H4 (cell line): ENCODE results near the gene APLNR. TPM values are rescaled to one million over a fixed set of nuclear protein-coding genes. Genes with fewer than 3 reads are reported as not detected.
A peak's percentile ranks its signal among the peaks of the same experiment; 100 is the strongest.
"Not testable (repeated sequence)": the region's sequence is repeated elsewhere in the genome, so short reads cannot be mapped to it uniquely, and the experiment has no call there.

Experiments
- DNase-seq: peaks from one replicate; pipeline ENCODE4 v3.0.0-alpha.2; 2015; ENCODE audit warnings: low spot score
- total RNA-seq: library from RNA; depleted of rRNA; stranded (reverse); fragments of >200 nt; shearing (Covaris generic); gene quantifications from 2 replicates; pipeline ENCODE4 v1.2.3, GENCODE V29; 2014; rRNA removed

The APLNR gene
- 0.10 TPM in 1 of 2 replicates, not detected in the other for total RNA-seq

DNA sequence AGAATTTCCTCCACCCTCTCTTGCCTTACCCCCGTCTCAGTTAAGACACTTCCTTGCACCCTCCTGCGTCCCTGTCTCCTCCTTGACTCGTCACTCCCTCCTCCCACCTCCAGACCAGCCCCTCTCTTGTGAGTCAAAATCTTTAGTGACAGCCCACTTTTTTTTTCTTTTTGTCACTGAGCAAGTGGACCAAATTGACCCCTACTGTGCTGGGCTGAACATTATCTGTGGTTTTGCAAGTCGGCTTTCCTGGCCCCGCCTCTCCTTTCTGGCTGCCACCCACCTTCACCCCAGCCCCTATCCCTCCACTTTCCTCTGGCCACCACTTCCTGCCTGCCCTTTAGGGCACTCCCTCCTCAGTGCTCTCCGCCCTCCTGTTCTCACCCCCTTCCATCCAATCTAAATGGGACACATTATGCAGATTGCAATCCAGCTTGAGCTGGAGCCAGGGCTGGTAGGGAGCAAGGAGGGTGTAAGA lies at the start of gene APLNR:
TSS of gene APLNR (minus strand) at position 47 of the 478 bp plus-strand sequence. CDS start 246 bp downstream, outside the sequence.
- peak; percentile 14 for DNase-seq

DNA sequence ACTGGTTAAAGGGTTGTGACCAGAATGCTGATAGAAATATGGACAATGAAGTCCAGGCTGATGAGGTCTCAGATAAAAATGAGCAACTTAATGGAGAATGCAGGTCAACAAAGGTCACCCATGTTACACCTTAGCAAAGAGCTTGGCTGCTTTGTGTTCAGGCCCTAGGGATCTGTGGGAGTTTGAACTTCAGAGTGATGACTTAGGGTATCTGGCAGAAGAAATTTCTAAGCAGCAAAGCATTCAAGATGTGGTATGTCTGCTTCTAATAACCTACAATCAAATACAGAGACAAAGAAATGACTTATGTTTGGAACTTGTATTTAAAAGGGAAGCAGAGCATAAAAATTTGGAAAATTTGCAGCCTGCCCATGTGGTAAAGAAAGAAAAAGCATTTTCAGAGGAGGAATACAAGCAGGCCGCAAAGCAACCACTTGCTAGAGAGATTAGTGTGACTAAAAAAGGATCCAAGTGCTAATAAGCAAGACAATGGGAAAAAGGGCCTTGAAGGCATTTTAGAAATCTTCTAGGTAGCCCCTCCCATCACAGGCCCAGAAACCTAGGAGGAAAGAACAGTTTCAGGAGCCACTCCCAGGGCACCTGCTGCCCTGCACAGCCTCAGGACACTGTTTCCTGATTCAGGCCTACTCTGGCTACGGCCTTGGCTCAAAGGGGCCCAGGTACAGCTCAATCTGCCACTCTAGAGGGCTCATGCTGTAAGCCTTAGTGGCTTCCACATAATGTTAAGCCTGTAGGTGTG lies 46.4 kb upstream of the APLNR start:
- no peak for DNase-seq

DNA sequence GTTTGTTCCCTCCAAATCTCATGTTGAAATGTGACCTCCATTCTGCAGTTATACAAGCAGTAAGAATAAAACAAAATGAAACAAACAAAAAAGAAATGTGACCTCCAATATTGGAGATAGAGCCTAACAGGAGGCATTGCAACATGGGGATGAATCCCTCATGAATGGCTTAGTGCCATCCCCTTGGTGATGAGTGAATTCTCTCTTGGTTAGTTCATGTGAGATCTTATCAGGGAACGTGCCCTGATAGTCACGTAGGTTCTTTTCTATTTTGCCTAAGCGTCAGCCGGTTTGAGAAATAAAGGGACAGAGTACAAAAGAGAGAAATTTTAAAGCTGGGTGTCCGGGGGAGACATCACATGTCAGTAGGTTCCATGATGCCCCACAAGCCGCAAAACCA lies 44.5 kb upstream of the APLNR start:
- not testable (repeated sequence) for DNase-seq

DNA sequence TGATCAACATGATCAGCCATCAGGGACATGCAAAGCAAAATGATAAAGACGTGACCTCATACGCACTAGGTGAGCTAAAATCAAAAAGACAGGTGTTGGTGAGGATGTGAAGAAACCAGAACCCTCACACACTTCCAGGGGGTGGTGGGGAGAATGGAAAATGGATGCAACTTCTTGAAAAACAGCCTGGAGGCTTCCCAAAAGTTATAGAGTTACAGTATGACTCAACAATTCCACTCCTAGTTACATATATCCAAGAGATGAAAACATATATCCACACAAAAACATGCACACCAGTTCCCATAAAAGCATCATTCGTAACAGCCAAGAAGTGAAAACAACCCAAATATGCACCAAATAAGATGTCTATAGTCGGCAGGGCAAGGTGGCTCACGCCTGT lies 42.1 kb upstream of the APLNR start:
- DNase-seq, result no peak

GRCh38 chr11:57278721-57279095 lies 41.7 kb upstream of the APLNR start:
- no peak for DNase-seq

- DNase-seq, result peak; percentile 73
Measured at GRCh38 chr11:57277845-57278720, 41.0 kb upstream of the APLNR start.

- DNase-seq, result no peak
Measured at GRCh38 chr11:57276971-57277675, 40.1 kb upstream of the APLNR start.

DNA sequence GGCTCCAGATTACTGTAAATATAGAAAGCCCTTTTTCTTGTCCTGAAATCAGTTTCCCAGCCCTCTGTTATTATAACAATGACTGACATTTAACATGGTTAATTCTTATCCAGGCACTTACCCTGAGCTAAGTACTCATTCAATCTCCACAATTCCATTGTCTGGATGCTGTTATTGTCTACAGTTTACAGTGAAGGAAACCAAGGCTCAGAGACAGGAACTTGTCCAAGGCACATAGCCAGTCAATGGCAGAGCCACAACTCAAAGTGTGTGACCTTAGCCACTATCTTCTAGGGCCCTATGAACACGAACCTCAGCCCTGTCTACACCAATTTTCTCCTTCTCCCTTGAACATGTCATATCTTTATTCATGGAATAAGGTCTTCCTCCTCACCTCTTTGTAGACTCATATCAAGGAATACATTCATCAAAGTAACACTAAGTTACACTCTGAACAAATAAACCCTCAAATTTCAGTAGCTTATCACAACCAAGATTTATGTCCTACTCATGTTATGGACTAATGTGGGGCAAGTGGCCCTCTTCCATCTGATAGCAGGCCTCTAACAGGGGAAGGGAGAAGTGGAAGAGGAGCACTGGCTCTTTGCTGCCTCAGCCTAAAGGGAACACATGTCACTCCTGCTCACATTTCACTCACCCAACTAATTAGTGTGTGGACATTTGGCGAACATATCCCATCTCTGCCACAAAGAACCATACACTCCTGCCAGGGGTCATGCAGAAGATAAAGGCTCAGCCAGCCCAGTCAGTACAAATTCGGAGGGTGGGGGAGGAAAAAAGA lies 39.3 kb upstream of the APLNR start:
- DNase-seq, result no peak

DNA sequence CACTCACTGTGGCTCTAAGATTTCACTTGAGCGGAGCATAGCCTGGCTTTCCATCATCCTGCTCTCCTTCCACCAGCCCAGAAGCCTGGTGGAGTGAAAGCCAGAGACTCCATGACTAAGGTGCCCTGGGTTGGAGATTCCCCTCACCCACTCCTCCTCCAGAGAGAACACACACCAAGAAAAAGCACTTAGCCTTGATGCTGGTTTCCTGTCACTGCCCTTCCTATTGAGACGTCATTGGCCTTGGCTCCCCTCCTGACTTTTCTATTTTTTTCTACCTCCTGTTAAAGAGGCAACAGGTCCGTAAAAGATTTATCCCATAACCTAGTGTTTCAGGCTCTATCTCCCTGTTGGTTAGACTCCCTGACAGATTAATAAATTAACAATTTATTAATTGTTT lies 38.5 kb upstream of the APLNR start:
- DNase-seq, result no peak

GRCh38 chr11:57274904-57275498 lies 38.0 kb upstream of the APLNR start:
- DNase-seq, result no peak

GRCh38 chr11:57273448-57274058 lies 36.5 kb upstream of the APLNR start:
- DNase-seq, result no peak

GRCh38 chr11:57269571-57270021 lies 32.5 kb upstream of the APLNR start:
- no peak for DNase-seq

- DNase-seq, result no peak
Measured at GRCh38 chr11:57266157-57266556, 29.1 kb upstream of the APLNR start.

GRCh38 chr11:57263351-57263750 lies 26.3 kb upstream of the APLNR start:
- no peak for DNase-seq

- DNase-seq, result no peak
Measured at GRCh38 chr11:57262157-57262556, 25.1 kb upstream of the APLNR start.

DNA sequence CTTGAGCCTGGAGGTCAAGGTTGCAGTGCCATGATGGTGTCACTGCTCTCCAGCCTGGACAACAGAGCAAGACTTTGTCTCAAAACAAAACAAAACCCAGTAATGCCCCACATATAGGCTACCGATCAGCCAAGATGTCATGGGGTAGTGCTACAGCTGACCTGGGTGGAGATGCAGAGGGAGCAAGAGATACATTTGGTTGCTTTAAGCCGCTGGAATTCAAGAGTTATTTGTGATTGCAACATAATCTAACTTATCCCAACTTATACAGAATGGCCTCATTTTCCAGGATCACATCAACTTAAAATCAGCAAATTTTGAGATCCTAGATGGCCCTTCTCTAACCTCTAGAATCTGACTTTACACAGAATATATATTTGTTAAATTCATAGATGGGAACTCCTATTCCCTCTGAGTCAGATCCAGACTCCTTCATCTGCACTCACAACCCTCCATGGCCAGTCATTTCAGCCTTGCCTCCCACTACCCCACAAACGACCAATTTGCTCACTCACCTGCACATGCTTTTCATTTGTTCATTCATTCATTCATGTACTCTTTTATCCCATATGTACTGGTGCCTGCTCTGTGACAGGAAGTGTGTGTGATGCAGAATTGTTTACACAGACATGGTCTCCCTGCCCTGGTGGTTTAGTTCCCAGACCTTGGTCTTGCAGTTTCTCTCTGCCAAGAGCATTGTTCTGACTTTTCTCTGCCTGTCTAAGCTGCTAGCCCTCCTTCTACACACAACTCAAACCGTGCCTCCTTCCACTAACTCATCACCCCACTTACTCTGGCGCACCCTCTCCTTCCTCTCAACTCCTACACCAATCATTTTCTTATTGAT lies 24.1 kb upstream of the APLNR start:
- DNase-seq, result peak; percentile 13

DNA sequence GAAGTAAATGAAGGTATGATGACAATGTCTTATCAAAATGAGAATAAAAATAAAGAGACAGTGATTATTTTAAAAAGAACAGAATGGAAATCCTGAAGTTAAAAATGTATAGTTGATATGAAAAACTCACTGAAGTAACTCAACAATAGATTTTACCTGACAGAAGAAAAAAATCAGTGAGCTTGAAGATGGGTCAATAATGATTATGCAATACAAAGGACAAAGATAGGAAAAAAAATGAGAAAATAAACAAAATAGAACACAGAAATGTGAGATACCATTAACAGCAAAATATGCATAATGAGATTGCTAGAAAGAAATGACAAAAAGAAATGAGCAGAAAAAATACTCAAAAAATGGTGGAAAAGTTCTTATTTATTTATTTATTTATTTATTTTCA lies 19.1 kb upstream of the APLNR start:
- DNase-seq, result no peak

- DNase-seq, result no peak
Measured at GRCh38 chr11:57255618-57256017, 18.6 kb upstream of the APLNR start.

- DNase-seq, result no peak
Measured at GRCh38 chr11:57254631-57255030, 17.6 kb upstream of the APLNR start.
